HepG2 (cell line): ENCODE measurements around the gene LRRFIP2. TPM values are rescaled to one million over a fixed set of nuclear protein-coding genes. Genes with fewer than 3 reads are reported as not detected.
A peak's percentile ranks its signal among the peaks of the same experiment; 100 is the strongest.

Experiments used
- ATAC-seq: fragments of 200-7000 bp; cut with Tn5 transposase; 3 replicates; pipeline ENCODE4 v1.9.1; 2020; ENCODE audit warnings: mild to moderate bottlenecking, moderate library complexity
- BruUV-seq: library from RNA; stranded (reverse); fragments of 400-500 nt; replicated peaks from 2 replicates; lab custom pipeline; 2021; lab: Mats Ljungman, UMichigan
- CTCF ChIA-PET: fragments of 300-600 bp; formaldehyde crosslinking; extraction: SDS; loops from one replicate; lab custom pipeline; 2021; ENCODE audit warnings: low total read pairs, inconsistent platforms, low intra/inter-chr PET ratio; lab: Yijun Ruan, JAX
- POLR2A ChIA-PET: fragments of 350-600 bp; sonication (Branson Sonifier 250); formaldehyde crosslinking; loops from one replicate; lab custom pipeline; 2020; ENCODE audit warnings: antibody characterized with exemption, inconsistent platforms; lab: Yijun Ruan, JAX
- DNase-seq: peaks from one replicate; pipeline ENCODE4 v3.0.0-alpha.2; 2015; ENCODE audit warnings: low spot score
- FAIRE-seq: peaks from 3 replicates; lab custom pipeline; 2011; peaks lifted over from hg19 to GRCh38; lab: Jason Lieb, UNC
- H2AFZ ChIP-seq: one replicate; pipeline ENCODE4 v1.6.1; 2011; ENCODE audit warnings: low read length, inconsistent platforms
- H3K27ac ChIP-seq: fragments of 300-600 bp; 3 replicates; pipeline ENCODE4 v1.8.0; 2011; ENCODE audit warnings: mixed run types, mild to moderate bottlenecking, mixed read lengths, low read length, inconsistent platforms; ENCODE audit not compliant: insufficient read depth; ENCODE audit errors: extremely low read length
- H3K27me3 ChIP-seq, 2 experiments: fragments of 200-600 bp in 1 of 2; 2 replicates in 1 of 2; 3 replicates in 1 of 2; pipeline versions ENCODE4 v1.6.0 to v1.8.0; 2011; ENCODE audit warnings: low read length in 2 of 2, mild to moderate bottlenecking in 2 of 2, moderate library complexity in 2 of 2, inconsistent platforms in 1 of 2; ENCODE audit not compliant: insufficient read depth in 2 of 2, control insufficient read depth in 1 of 2
- H3K36me3 ChIP-seq, 2 experiments: fragments of 200-600 bp in 1 of 2; replicated peaks in 1 of 2; 2 replicates in 1 of 2; 3 replicates in 1 of 2; pipeline versions ENCODE4 v1.5.1 to v1.8.0; 2011; ENCODE audit warnings: low read length in 2 of 2, inconsistent platforms in 1 of 2; ENCODE audit not compliant: insufficient read depth in 2 of 2, control insufficient read depth in 1 of 2
- H3K4me1 ChIP-seq: 2 replicates; pipeline ENCODE4 v1.5.1; 2012; ENCODE audit warnings: low read length, inconsistent platforms; ENCODE audit not compliant: insufficient read depth
- H3K4me2 ChIP-seq: 2 replicates; pipeline ENCODE4 v1.6.0; 2011; ENCODE audit warnings: low read depth, low read length, inconsistent platforms
- H3K4me3 ChIP-seq, 3 experiments: fragments of 200-600 bp in 1 of 3; sonication (generic), shearing (Covaris generic) in 1 of 3; replicated peaks in 1 of 3; 2 replicates each; pipeline ENCODE4 v1.5.1; 2011 to 2016; ENCODE audit warnings: low read length in 3 of 3, inconsistent platforms in 2 of 3, low read depth in 2 of 3, mild to moderate bottlenecking in 2 of 3, control low read depth in 1 of 3, mixed read lengths in 1 of 3; ENCODE audit not compliant: insufficient read depth in 1 of 3
- H3K79me2 ChIP-seq: one replicate; pipeline ENCODE4 v1.6.1; 2011; ENCODE audit warnings: low read length, inconsistent platforms; ENCODE audit not compliant: insufficient read depth
- H3K9ac ChIP-seq: 2 replicates; pipeline ENCODE4 v1.6.0; 2011; ENCODE audit warnings: mild to moderate bottlenecking, low read depth, low read length, inconsistent platforms; ENCODE audit not compliant: insufficient read depth
- H3K9me3 ChIP-seq: 2 replicates; pipeline ENCODE4 v1.5.1; 2012; ENCODE audit warnings: mild to moderate bottlenecking, low read length
- H4K20me1 ChIP-seq: 2 replicates; pipeline ENCODE4 v1.6.0; 2011; ENCODE audit warnings: inconsistent platforms, mild to moderate bottlenecking, low read length, moderate library complexity; ENCODE audit not compliant: insufficient read depth
- HNF4A ChIP-seq: sonication (generic); formaldehyde crosslinking; IDR thresholded peaks from 2 replicates; pipeline ENCODE4 v1.4.0; 2020; ENCODE audit warnings: missing genetic modification reagents
- JUN ChIP-seq: sonication (generic); formaldehyde crosslinking; IDR thresholded peaks from 2 replicates; pipeline ENCODE4 v1.4.0; 2020; ENCODE audit warnings: mild to moderate bottlenecking, missing genetic modification reagents
- MAZ ChIP-seq, 2 experiments: sonication (generic) in 1 of 2; formaldehyde crosslinking in 1 of 2; IDR thresholded peaks; 2 replicates each; pipeline versions ENCODE4 v1.5.0 to v1.6.1; 2012 to 2020; ENCODE audit warnings: low read depth in 2 of 2, mild to moderate bottlenecking in 2 of 2, borderline replicate concordance in 1 of 2, improper control_type of control experiment in 1 of 2, low read length in 1 of 2, missing genetic modification reagents in 1 of 2, moderate library complexity in 1 of 2
- MEIS1 ChIP-seq: sonication (generic); formaldehyde crosslinking; IDR thresholded peaks from 2 replicates; pipeline ENCODE4 v1.9.0; 2021; ENCODE audit warnings: mild to moderate bottlenecking, missing genetic modification reagents, moderate library complexity, borderline replicate concordance
- ZKSCAN8 ChIP-seq: IDR thresholded peaks from 2 replicates; pipeline ENCODE4 v1.6.1; 2016; ENCODE audit warnings: borderline replicate concordance, missing genetic modification reagents, missing compliant biosample characterization
- ZNF121 ChIP-seq: sonication (generic); formaldehyde crosslinking; IDR thresholded peaks from 2 replicates; pipeline ENCODE4 v1.5.0; 2020; ENCODE audit warnings: mild to moderate bottlenecking, missing genetic modification reagents
- ZNF207 ChIP-seq: fragments of 450-650 bp; IDR thresholded peaks from 2 replicates; pipeline ENCODE4 v1.6.1; 2016; ENCODE audit warnings: antibody characterized with exemption, borderline replicate concordance
- ZNF552 ChIP-seq: sonication (generic); formaldehyde crosslinking; IDR thresholded peaks from 2 replicates; pipeline ENCODE4 v1.9.0; 2022; ENCODE audit warnings: missing genetic modification reagents, mild to moderate bottlenecking, borderline replicate concordance
- ZNF570 ChIP-seq: sonication (generic); formaldehyde crosslinking; IDR thresholded peaks from 2 replicates; pipeline ENCODE4 v1.4.0; 2020; ENCODE audit warnings: mild to moderate bottlenecking, missing genetic modification reagents, borderline replicate concordance
- WGBS: methylation state at CpG from one replicate; pipeline ENCODE4 v1.1.6; 2017; ENCODE audit warnings: low lambda C conversion rate; 5-methylcytosine and 5-hydroxymethylcytosine counted together
- in situ Hi-C: cut with HindIII; loops from 2 replicates; pipeline ENCODE4 v1.10.0; 2017; ENCODE audit warnings: low pct_unique_long_range_greater_than_20kb; ENCODE audit not compliant: extremely low pct_ligation_motif_present
- intact Hi-C: fragments of 100-400 bp; cut with micrococcal nuclease; formaldehyde crosslinking; loops from one replicate; pipeline ENCODE4 v1.10.0; 2022; ENCODE audit not compliant: unreplicated experiment
- polyA plus RNA-seq, 8 experiments: library from polyadenylated mRNA; depleted of rRNA in 3 of 8; stranded (reverse) in 7 of 8; unstranded in 1 of 8; fragments of >200 nt; fragmentation: Illumina TruSeq in 4 of 8; extraction: Trizol in 4 of 8; gene quantifications; 2 replicates each; pipeline versions ENCODE4 v1.2.1 to v1.2.3, GENCODE V29; 2011 to 2016; ENCODE audit warnings: low read depth in 4 of 8, missing spikeins in 1 of 8, mixed read lengths in 1 of 8; ENCODE audit not compliant: insufficient read depth in 1 of 8
- total RNA-seq, 5 experiments: library from RNA; depleted of rRNA; stranded (reverse); fragments of >200 nt; fragmentation: Illumina TruSeq; extraction: Trizol; gene quantifications; 2 replicates each; pipeline ENCODE4 v1.2.3, GENCODE V29; 2016; ENCODE audit warnings: low read depth in 1 of 5
- TF ChIP-seq, protein P1 (sequence below): sonication (generic); formaldehyde crosslinking; IDR thresholded peaks from 2 replicates; pipeline ENCODE4 v1.4.0; 2020; ENCODE audit warnings: missing genetic modification reagents
- TF ChIP-seq, protein P2 (sequence below): sonication (generic); formaldehyde crosslinking; IDR thresholded peaks from 2 replicates; pipeline ENCODE4 v1.5.0; 2020; ENCODE audit warnings: mild to moderate bottlenecking, missing genetic modification reagents

Gene LRRFIP2
- total and polyA plus RNA-seq, 2 of the 13 experiments (the other 11 are each of a cell fraction or from before 2014, with no cell fraction given): 13.5 to 32.2 TPM

DNA sequence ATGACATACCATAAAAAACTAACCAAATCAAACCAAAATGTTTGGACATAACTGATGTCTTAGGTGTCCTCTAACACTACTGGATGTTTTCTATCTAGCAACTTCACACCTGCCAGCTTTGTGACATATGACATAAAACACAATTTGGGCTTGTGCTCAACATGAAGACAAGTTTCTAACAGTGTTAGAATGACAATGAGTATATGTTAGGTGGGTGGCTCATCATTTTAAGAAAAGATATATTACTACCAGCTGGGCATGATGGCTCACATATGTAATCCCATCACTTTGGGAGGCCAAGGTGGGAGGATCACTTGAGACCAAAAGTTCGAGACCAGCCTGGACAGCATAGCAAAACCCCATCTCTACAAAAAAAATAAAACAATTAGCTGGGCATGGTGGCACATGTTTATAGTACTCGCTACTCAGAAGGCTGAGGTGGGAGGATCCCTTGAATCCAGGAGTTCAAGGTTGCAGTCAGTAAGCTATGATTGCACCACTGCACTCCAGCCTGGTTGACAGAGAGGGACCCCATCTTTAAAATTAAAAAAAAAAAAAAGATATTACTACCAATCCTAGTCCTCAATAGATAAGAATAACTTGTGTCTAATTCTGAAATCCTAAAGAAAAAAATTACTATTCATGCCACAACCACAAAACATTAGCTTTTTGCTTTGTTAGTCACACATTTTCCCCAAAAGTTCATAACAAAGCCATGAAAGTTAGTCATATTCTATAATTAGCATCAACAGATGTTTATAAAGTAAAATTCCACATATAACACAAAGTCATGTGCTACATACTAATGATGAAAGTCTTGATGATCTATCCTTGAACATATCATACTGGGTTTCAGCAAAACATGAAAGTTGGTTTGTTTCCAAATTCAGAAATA is 59.9 kb downstream of the LRRFIP2 start:
- WGBS: 92% methylated on average over 2 of the region's 2 CpGs

More for the DNA sequence above, 59.9 kb downstream of the LRRFIP2 start:
- ChIA-PET POLR2A (no interaction called here), CTCF (no interaction called here)
- Histone ChIP-seq H3K9ac (no peak overlapping the region), H3K4me2 (no peak overlapping the region), H3K27ac (no peak overlapping the region), H3K27me3 (no peaks in the 10 kb centered on the region), H3K4me1 (peaks cover 16% of the 10 kb centered on the region), H4K20me1 (no peaks in the 10 kb centered on the region), H3K9me3 (no peaks in the 10 kb centered on the region), H3K36me3 (peaks cover 0 to 2% of the 10 kb centered on the region in 2 experiments; a peak in 1 of 5 replicates), H3K4me3 (no peak overlapping the region), H3K79me2 (no peaks in the 10 kb centered on the region), H2AFZ (no peak overlapping the region)
- FAIRE-seq: no peak
- ATAC-seq: no peak
- DNase-seq: no peak
- no TSS peak for BruUV-seq
- TF ChIP-seq HNF4A (CRISPR knock-in tag): 0 out of 2 replicates have a peak, but pooled peaks have one; percentile 20
- TF ChIP-seq, protein P1, sequence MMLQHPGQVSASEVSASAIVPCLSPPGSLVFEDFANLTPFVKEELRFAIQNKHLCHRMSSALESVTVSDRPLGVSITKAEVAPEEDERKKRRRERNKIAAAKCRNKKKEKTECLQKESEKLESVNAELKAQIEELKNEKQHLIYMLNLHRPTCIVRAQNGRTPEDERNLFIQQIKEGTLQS (CRISPR knock-in tag): no peak
- peak; percentile 68; the same call in 1 of the 2 replicates for TF ChIP-seq ZNF121 (CRISPR knock-in tag)
- TF ChIP-seq ZKSCAN8 (CRISPR knock-in tag): no peak
- TF ChIP-seq MAZ (IDR thresholded peaks at IDR 0.05; ENCODE audit: borderline replicate concordance, low read depth, low read length): no peak
- no peak for TF ChIP-seq MAZ (CRISPR knock-in tag; IDR thresholded peaks at IDR 0.05; ENCODE audit: low read depth)
- TF ChIP-seq JUN: no peak
- no peak for TF ChIP-seq ZNF207
- no peak for TF ChIP-seq MEIS1 (CRISPR knock-in tag)
- no peak for TF ChIP-seq ZNF570
- no peak for TF ChIP-seq ZNF552 (CRISPR knock-in tag)
- TF ChIP-seq, protein P2, sequence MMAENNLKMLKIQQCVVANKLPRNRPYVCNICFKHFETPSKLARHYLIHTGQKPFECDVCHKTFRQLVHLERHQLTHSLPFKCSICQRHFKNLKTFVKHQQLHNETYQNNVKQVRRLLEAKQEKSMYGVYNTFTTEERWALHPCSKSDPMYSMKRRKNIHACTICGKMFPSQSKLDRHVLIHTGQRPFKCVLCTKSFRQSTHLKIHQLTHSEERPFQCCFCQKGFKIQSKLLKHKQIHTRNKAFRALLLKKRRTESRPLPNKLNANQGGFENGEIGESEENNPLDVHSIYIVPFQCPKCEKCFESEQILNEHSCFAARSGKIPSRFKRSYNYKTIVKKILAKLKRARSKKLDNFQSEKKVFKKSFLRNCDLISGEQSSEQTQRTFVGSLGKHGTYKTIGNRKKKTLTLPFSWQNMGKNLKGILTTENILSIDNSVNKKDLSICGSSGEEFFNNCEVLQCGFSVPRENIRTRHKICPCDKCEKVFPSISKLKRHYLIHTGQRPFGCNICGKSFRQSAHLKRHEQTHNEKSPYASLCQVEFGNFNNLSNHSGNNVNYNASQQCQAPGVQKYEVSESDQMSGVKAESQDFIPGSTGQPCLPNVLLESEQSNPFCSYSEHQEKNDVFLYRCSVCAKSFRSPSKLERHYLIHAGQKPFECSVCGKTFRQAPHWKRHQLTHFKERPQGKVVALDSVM (CRISPR knock-in tag): peak; percentile 30; the same call in 1 of the 2 replicates
- intact Hi-C loops: no loop called here
- in situ Hi-C loops: no loop called here
